BLaER1 (cell line): ENCODE measurements around the gene ERICH4.
"Not testable (repeated sequence)": the region's sequence is repeated elsewhere in the genome, so short reads cannot be mapped to it uniquely, and the experiment has no call there.

Experiments used
- H3K27ac ChIP-seq: shearing (Covaris generic); formaldehyde crosslinking; 2 replicates; pipeline ENCODE4 v1.8.1; 2022
- H3K27me3 ChIP-seq: shearing (Covaris generic); formaldehyde crosslinking; 2 replicates; pipeline ENCODE4 v1.8.1; 2022
- H3K36me3 ChIP-seq: shearing (Covaris generic); formaldehyde crosslinking; 2 replicates; pipeline ENCODE4 v1.8.1; 2022
- H3K4me1 ChIP-seq: shearing (Covaris generic); formaldehyde crosslinking; 2 replicates; pipeline ENCODE4 v1.8.1; 2022
- H3K4me2 ChIP-seq: shearing (Covaris generic); formaldehyde crosslinking; 2 replicates; pipeline ENCODE4 v1.8.1; 2022
- H3K4me3 ChIP-seq: shearing (Covaris generic); formaldehyde crosslinking; 2 replicates; pipeline ENCODE4 v1.8.1; 2022
- H3K9ac ChIP-seq: shearing (Covaris generic); formaldehyde crosslinking; 2 replicates; pipeline ENCODE4 v1.8.1; 2022
- H3K9me3 ChIP-seq: shearing (Covaris generic); formaldehyde crosslinking; 2 replicates; pipeline ENCODE4 v1.8.1; 2022
- H4K20me1 ChIP-seq: shearing (Covaris generic); formaldehyde crosslinking; 2 replicates; pipeline ENCODE4 v1.8.1; 2022
- Cebpa-rat ChIP-seq: shearing (Covaris generic); IDR thresholded peaks from 2 replicates; pipeline ENCODE4 v1.8.1; 2022

ERICH4 gene

GRCh38 chr19:41462497-41462896 is 19.5 kb downstream of the ERICH4 start:
- Histone ChIP-seq H3K27ac (no peak overlapping the region), H3K9me3 (peaks cover 6% of the 10 kb centered on the region), H3K4me3 (no peak overlapping the region), H3K4me1 (no peaks in the 10 kb centered on the region), H4K20me1 (no peaks in the 10 kb centered on the region), H3K4me2 (no peak overlapping the region), H3K9ac (no peak overlapping the region), H3K27me3 (no peaks in the 10 kb centered on the region), H3K36me3 (no peaks in the 10 kb centered on the region)
- TF ChIP-seq Cebpa-rat, result no peak

- not testable (repeated sequence) for H3K27me3 ChIP-seq, H3K9me3 ChIP-seq, H4K20me1 ChIP-seq, H3K27ac ChIP-seq, H3K36me3 ChIP-seq, H3K4me2 ChIP-seq, H3K4me3 ChIP-seq, H3K9ac ChIP-seq, H3K4me1 ChIP-seq
- TF ChIP-seq Cebpa-rat, result peak; percentile 58
These were observed 20.6 kb downstream of the ERICH4 start for GRCh38 chr19:41463257-41464256.

GRCh38 chr19:41476583-41476982 is 33.6 kb downstream of the ERICH4 start:
- Histone ChIP-seq H3K4me3 (no peak overlapping the region), H3K9ac (no peak overlapping the region), H3K27ac (no peak overlapping the region), H3K36me3 (no peaks in the 10 kb centered on the region), H4K20me1 (no peaks in the 10 kb centered on the region), H3K27me3 (no peaks in the 10 kb centered on the region), H3K4me1 (peaks cover 8% of the 10 kb centered on the region; the same call in 1 of the 2 replicates), H3K4me2 (no peak overlapping the region), H3K9me3 (peaks cover 10% of the 10 kb centered on the region)
- no peak for TF ChIP-seq Cebpa-rat

- no peaks in the 10 kb centered on the region for H3K27me3 ChIP-seq
- H3K9me3 ChIP-seq, result peaks cover 4% of the 10 kb centered on the region; the same call in 1 of the 2 replicates
- no peak for TF ChIP-seq Cebpa-rat
- H3K9ac ChIP-seq, result no peak overlapping the region
- H3K36me3 ChIP-seq, result no peaks in the 10 kb centered on the region
- no peak overlapping the region for H3K4me3 ChIP-seq
- no peaks in the 10 kb centered on the region for H4K20me1 ChIP-seq
- H3K4me2 ChIP-seq, result no peak overlapping the region
- H3K4me1 ChIP-seq, result peaks cover 8% of the 10 kb centered on the region; the same call in 1 of the 2 replicates
- H3K27ac ChIP-seq, result no peak overlapping the region
These were observed 35.2 kb downstream of the ERICH4 start for GRCh38 chr19:41478171-41478570.

GRCh38 chr19:41478875-41479756 is 36.2 kb downstream of the ERICH4 start:
- Histone ChIP-seq H3K4me1 (peaks cover 8% of the 10 kb centered on the region; the same call in 1 of the 2 replicates), H3K27me3 (no peaks in the 10 kb centered on the region), H3K27ac (no peak overlapping the region), H4K20me1 (no peaks in the 10 kb centered on the region), H3K4me2 (no peak overlapping the region), H3K36me3 (no peaks in the 10 kb centered on the region), H3K9me3 (no peaks in the 10 kb centered on the region), H3K9ac (no peak overlapping the region), H3K4me3 (no peak overlapping the region)
- TF ChIP-seq Cebpa-rat, result no peak

GRCh38 chr19:41479757-41480191 is 36.8 kb downstream of the ERICH4 start:
- TF ChIP-seq Cebpa-rat, result no peak
- Histone ChIP-seq H3K9me3 (no peaks in the 10 kb centered on the region), H3K4me3 (no peak overlapping the region), H3K36me3 (no peaks in the 10 kb centered on the region), H3K9ac (no peak overlapping the region), H3K4me1 (peaks cover 8% of the 10 kb centered on the region; the same call in 1 of the 2 replicates), H3K4me2 (no peak overlapping the region), H4K20me1 (no peaks in the 10 kb centered on the region), H3K27ac (no peak overlapping the region), H3K27me3 (no peaks in the 10 kb centered on the region)

- no peak overlapping the region for H3K27ac ChIP-seq
- no peak overlapping the region for H3K9ac ChIP-seq
- H3K27me3 ChIP-seq, result no peaks in the 10 kb centered on the region
- H3K36me3 ChIP-seq, result no peaks in the 10 kb centered on the region
- no peak for TF ChIP-seq Cebpa-rat
- H3K4me2 ChIP-seq, result no peak overlapping the region
- no peaks in the 10 kb centered on the region for H3K9me3 ChIP-seq
- no peaks in the 10 kb centered on the region for H4K20me1 ChIP-seq
- no peak overlapping the region for H3K4me3 ChIP-seq
- peaks cover 8% of the 10 kb centered on the region; the same call in 1 of the 2 replicates for H3K4me1 ChIP-seq
These were observed 37.4 kb downstream of the ERICH4 start for GRCh38 chr19:41480336-41480735.

GRCh38 chr19:41484822-41485221 is 41.9 kb downstream of the ERICH4 start:
- Histone ChIP-seq H3K27me3 (no peaks in the 10 kb centered on the region), H3K9ac (no peak overlapping the region), H4K20me1 (no peaks in the 10 kb centered on the region), H3K4me3 (no peak overlapping the region), H3K9me3 (0 out of 2 replicates have a peak, but pooled peaks cover 7% of the 10 kb centered on the region), H3K27ac (no peak overlapping the region), H3K36me3 (no peaks in the 10 kb centered on the region), H3K4me2 (no peak overlapping the region), H3K4me1 (peaks cover 4% of the 10 kb centered on the region; the same call in 1 of the 2 replicates)
- TF ChIP-seq Cebpa-rat, result no peak

- not testable (repeated sequence) for H3K4me3 ChIP-seq, H3K9ac ChIP-seq, H3K27me3 ChIP-seq, H3K36me3 ChIP-seq, H3K27ac ChIP-seq, H3K4me2 ChIP-seq, H3K9me3 ChIP-seq, H4K20me1 ChIP-seq, H3K4me1 ChIP-seq
These were observed 44.0 kb downstream of the ERICH4 start for GRCh38 chr19:41486953-41487352.
